Measurements from ENCODE around the gene TPRG1.

TPRG1 gene

GRCh38 chr3:189355481-189356201 is 183.9 kb downstream of the TPRG1 start:
- DNase-seq (ENCODE audit: low read depth): peak; percentile 3

GRCh38 chr3:189360291-189360690 is 188.5 kb downstream of the TPRG1 start:
- no peak for DNase-seq (ENCODE audit: low read depth)

GRCh38 chr3:189361103-189361835 is 189.5 kb downstream of the TPRG1 start:
- DNase-seq (ENCODE audit: low read depth): no peak

GRCh38 chr3:189363590-189364255 is 192.0 kb downstream of the TPRG1 start:
- no peak for DNase-seq (ENCODE audit: low read depth)

GRCh38 chr3:189365609-189366564 is 194.1 kb downstream of the TPRG1 start:
- DNase-seq (ENCODE audit: low read depth): no peak

- no peak for DNase-seq (ENCODE audit: low read depth)
These were observed 196.6 kb downstream of the TPRG1 start for GRCh38 chr3:189368384-189368783.

- no peak for DNase-seq (ENCODE audit: low read depth)
These were observed 197.9 kb downstream of the TPRG1 start for GRCh38 chr3:189369636-189370035.

GRCh38 chr3:189372243-189372642 is 200.5 kb downstream of the TPRG1 start:
- DNase-seq (ENCODE audit: low read depth): no peak
